PC-9 (cell line): ENCODE measurements around the gene GDF10.

Experiments used
- CTCF ChIP-seq: fragments of 200-600 bp; sonication (generic); conservative IDR thresholded peaks from 2 replicates; pipeline ENCODE4 v1.6.1; 2017; ENCODE audit warnings: mixed run types, antibody characterized with exemption, mild to moderate bottlenecking, moderate library complexity
- EZH2 ChIP-seq: fragments of 200-600 bp; sonication (generic); IDR thresholded peaks from 2 replicates; pipeline ENCODE4 v1.8.0; 2017; ENCODE audit warnings: antibody characterized with exemption, low read depth

- no peak for TF ChIP-seq CTCF
- TF ChIP-seq EZH2 = no peak
These were observed 36.6 kb downstream of the GDF10 start for GRCh38 chr10:47336387-47337134.
